IPS-15b (cell line): ENCODE measurements around the gene NAA16.

ENCODE experiments used
- H3K27me3 ChIP-seq: one replicate; pipeline ENCODE4 v1.6.1; 2013; ENCODE audit warnings: low read length; ENCODE audit not compliant: control insufficient read depth, insufficient read depth
- H3K36me3 ChIP-seq: one replicate; pipeline ENCODE4 v1.6.1; 2013; ENCODE audit warnings: low read length; ENCODE audit not compliant: control insufficient read depth, insufficient read depth
- H3K4me1 ChIP-seq: one replicate; pipeline ENCODE4 v1.6.1; 2013; ENCODE audit warnings: mild to moderate bottlenecking, low read length; ENCODE audit not compliant: control insufficient read depth, insufficient read depth
- H3K4me3 ChIP-seq: one replicate; pipeline ENCODE4 v1.5.1; 2013; ENCODE audit warnings: low read depth, low read length
- H3K9ac ChIP-seq: one replicate; pipeline ENCODE4 v1.6.1; 2013; ENCODE audit warnings: low read depth, mild to moderate bottlenecking, low read length
- H3K9me3 ChIP-seq: one replicate; pipeline ENCODE4 v1.6.1; 2013; ENCODE audit warnings: mild to moderate bottlenecking, low read length; ENCODE audit not compliant: control insufficient read depth, insufficient read depth

The NAA16 gene

DNA sequence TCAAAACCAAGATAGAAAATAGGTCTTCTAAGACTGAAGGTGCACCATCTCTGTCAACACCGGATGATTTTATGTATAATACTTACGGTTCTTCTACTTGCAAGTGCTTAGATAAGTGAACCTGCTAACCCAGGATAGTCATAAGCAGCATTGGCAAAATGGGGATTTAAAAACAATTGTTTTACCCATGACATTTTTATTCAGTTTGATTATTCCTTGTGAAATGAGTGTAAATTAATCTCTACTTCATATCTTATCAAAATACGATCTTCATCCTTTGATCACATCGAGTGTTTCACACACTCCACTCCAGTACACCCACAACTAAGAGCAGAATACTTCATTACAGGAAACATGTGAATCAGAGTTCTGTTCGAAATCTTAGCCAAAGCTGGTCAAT lies 24.7 kb upstream of the NAA16 start:
- Histone ChIP-seq H3K4me3 (no peak overlapping the region), H3K36me3 (no peaks in the 10 kb centered on the region), H3K4me1 (peaks cover 16% of the 10 kb centered on the region), H3K9me3 (no peaks in the 10 kb centered on the region), H3K9ac (no peak overlapping the region), H3K27me3 (no peaks in the 10 kb centered on the region)

DNA sequence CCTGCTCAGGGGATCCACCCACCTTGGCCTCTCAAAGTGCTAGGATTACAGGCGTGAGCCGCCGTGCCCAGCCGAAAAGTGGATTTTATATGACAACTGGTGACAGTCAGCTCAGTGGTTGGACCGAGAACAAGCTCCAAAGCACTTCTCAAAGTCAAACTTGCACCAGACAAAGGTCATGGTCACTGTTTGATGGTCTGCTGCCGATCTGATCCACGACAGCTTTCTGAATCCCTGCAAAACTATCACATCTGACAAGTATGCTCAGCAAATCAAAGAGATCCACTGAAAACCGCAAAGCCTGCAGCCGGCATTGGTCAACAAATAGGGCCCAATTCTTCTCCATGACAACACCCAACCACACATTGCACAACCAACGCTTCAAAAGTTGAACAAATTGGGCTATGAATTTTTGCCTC lies 21.6 kb upstream of the NAA16 start:
- no peak overlapping the region for H3K9ac ChIP-seq

GRCh38 chr13:41291246-41291645 lies 19.8 kb upstream of the NAA16 start:
- H3K9ac ChIP-seq: no peak overlapping the region

More for the DNA sequence above, 21.6 kb upstream of the NAA16 start:
- Histone ChIP-seq H3K4me3 (no peak overlapping the region), H3K36me3 (no peaks in the 10 kb centered on the region), H3K27me3 (no peaks in the 10 kb centered on the region), H3K9me3 (no peaks in the 10 kb centered on the region), H3K4me1 (peaks cover 17% of the 10 kb centered on the region)

GRCh38 chr13:41293272-41293671 lies 17.8 kb upstream of the NAA16 start:
- no peak overlapping the region for H3K9ac ChIP-seq
- H3K36me3 ChIP-seq: no peaks in the 10 kb centered on the region
- H3K4me3 ChIP-seq: no peak overlapping the region
- no peaks in the 10 kb centered on the region for H3K9me3 ChIP-seq
- H3K27me3 ChIP-seq: no peaks in the 10 kb centered on the region
- H3K4me1 ChIP-seq: peaks cover 2% of the 10 kb centered on the region

More at GRCh38 chr13:41291246-41291645, 19.8 kb upstream of the NAA16 start:
- H3K4me3 ChIP-seq: no peak overlapping the region
- H3K4me1 ChIP-seq: peaks cover 16% of the 10 kb centered on the region
- H3K36me3 ChIP-seq: no peaks in the 10 kb centered on the region
- no peaks in the 10 kb centered on the region for H3K27me3 ChIP-seq
- H3K9me3 ChIP-seq: no peaks in the 10 kb centered on the region

- no peak overlapping the region for H3K4me3 ChIP-seq
- H3K4me1 ChIP-seq: peaks cover 2% of the 10 kb centered on the region
- H3K9me3 ChIP-seq: no peaks in the 10 kb centered on the region
- H3K36me3 ChIP-seq: no peaks in the 10 kb centered on the region
- H3K9ac ChIP-seq: no peak overlapping the region
- H3K27me3 ChIP-seq: no peaks in the 10 kb centered on the region
Observed at GRCh38 chr13:41294914-41295313, 16.2 kb upstream of the NAA16 start.

DNA sequence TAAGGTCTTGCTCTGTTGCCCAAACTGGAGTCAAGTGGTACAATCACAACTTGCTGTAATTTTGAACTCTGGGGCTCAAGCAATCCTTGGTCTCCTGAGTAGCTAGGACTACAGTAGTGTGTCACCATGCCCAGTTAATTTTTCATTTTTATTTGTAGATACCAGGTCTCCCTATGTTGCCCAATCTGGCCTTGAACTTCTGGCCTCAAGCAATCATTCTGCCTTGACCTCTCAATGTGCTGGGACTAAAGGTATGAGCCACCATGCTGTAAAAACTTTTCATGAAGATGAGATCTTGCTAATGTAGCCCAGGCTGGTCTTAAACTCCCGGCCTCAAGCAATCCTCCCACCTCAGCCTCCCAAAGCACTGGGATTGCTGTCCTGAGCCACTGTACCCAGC lies 15.1 kb upstream of the NAA16 start:
- H3K27me3 ChIP-seq: no peaks in the 10 kb centered on the region
- no peak overlapping the region for H3K4me3 ChIP-seq
- no peak overlapping the region for H3K9ac ChIP-seq
- no peaks in the 10 kb centered on the region for H3K9me3 ChIP-seq
- H3K4me1 ChIP-seq: peaks cover 2% of the 10 kb centered on the region
- H3K36me3 ChIP-seq: no peaks in the 10 kb centered on the region

GRCh38 chr13:41296879-41297646 lies 14.0 kb upstream of the NAA16 start:
- no peaks in the 10 kb centered on the region for H3K36me3 ChIP-seq
- no peak overlapping the region for H3K4me3 ChIP-seq
- no peak overlapping the region for H3K9ac ChIP-seq
- H3K4me1 ChIP-seq: no peaks in the 10 kb centered on the region
- H3K27me3 ChIP-seq: no peaks in the 10 kb centered on the region
- no peaks in the 10 kb centered on the region for H3K9me3 ChIP-seq

GRCh38 chr13:41299316-41300094 lies 11.6 kb upstream of the NAA16 start:
- Histone ChIP-seq H3K4me3 (no peak overlapping the region), H3K27me3 (no peaks in the 10 kb centered on the region), H3K36me3 (no peaks in the 10 kb centered on the region), H3K4me1 (no peaks in the 10 kb centered on the region), H3K9ac (no peak overlapping the region), H3K9me3 (no peaks in the 10 kb centered on the region)

- no peaks in the 10 kb centered on the region for H3K36me3 ChIP-seq
- no peak overlapping the region for H3K9ac ChIP-seq
- H3K4me3 ChIP-seq: no peak overlapping the region
- H3K27me3 ChIP-seq: no peaks in the 10 kb centered on the region
- no peaks in the 10 kb centered on the region for H3K4me1 ChIP-seq
- no peaks in the 10 kb centered on the region for H3K9me3 ChIP-seq
Observed at GRCh38 chr13:41302743-41303142, 8.3 kb upstream of the NAA16 start.

- no peaks in the 10 kb centered on the region for H3K36me3 ChIP-seq
- H3K27me3 ChIP-seq: no peaks in the 10 kb centered on the region
- no peak overlapping the region for H3K9ac ChIP-seq
- no peak overlapping the region for H3K4me3 ChIP-seq
- H3K4me1 ChIP-seq: no peaks in the 10 kb centered on the region
- H3K9me3 ChIP-seq: no peaks in the 10 kb centered on the region
Observed at GRCh38 chr13:41304551-41304950, 6.5 kb upstream of the NAA16 start.

DNA sequence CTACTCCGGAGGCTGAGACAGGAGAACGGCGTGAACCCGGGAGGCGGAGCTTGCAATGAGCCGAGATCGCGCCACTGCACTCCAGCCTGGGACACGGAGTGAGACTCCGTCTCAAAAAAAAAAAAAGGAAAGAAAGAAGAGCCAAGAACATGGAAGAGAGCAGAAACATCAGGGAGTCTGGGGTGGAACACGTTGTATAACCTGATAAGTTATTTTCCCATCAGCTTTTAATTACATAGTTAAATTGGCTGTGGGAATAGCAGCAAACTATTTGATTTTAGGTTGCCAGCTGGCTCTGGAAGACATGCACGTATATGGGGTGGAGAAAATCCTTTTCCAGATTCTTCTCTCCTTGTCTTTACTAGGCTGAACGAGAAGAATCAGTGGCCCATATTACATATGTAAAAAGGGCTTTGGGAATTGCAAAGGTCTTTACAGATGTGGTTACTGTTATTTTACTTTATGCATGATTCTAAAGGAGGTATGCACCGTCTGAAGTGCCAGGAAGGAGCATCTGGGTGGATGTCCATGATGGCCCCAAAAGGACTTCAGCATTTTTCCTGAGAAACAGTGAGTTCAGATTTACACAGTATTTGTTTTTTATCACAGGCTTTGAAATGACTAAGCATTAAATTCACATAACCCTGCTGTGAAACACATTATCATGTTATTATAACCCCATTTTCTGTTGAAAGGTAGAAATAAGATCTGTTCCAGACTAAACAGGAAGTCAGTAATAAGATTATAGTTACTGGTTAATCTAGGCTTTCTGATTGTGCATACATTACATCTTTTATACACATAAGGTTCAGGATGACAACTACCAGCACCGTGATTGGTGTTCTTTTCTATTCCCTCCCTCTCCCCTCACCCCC lies 4.6 kb upstream of the NAA16 start:
- Histone ChIP-seq H3K9ac (no peak overlapping the region), H3K9me3 (no peaks in the 10 kb centered on the region), H3K36me3 (no peaks in the 10 kb centered on the region), H3K27me3 (no peaks in the 10 kb centered on the region), H3K4me1 (no peaks in the 10 kb centered on the region), H3K4me3 (no peak overlapping the region)
